ENCODE results near the gene ZNF654.
"Not testable (repeated sequence)": the region's sequence is repeated elsewhere in the genome, so short reads cannot be mapped to it uniquely, and the experiment has no call there.

ZNF654 gene

GRCh38 chr3:88059380-88060170 lies 520 bp downstream of the ZNF654 start:
- peak in 1 of 2 donors; percentile 6 for DNase-seq (ENCODE audit: low read depth in 2 of 2)

- DNase-seq (ENCODE audit: low read depth in 2 of 2), result no peak
These were observed 2.7 kb downstream of the ZNF654 start for GRCh38 chr3:88061746-88062145.

- no peak for DNase-seq (ENCODE audit: low read depth in 2 of 2)
These were observed 16.0 kb downstream of the ZNF654 start for GRCh38 chr3:88075072-88075471.

- no peak for DNase-seq (ENCODE audit: low read depth in 2 of 2)
These were observed 16.4 kb downstream of the ZNF654 start for GRCh38 chr3:88075497-88075896.

GRCh38 chr3:88076712-88077111 lies 17.7 kb downstream of the ZNF654 start:
- no peak for DNase-seq (ENCODE audit: low read depth in 2 of 2)

GRCh38 chr3:88078932-88079331 lies 19.9 kb downstream of the ZNF654 start:
- DNase-seq (ENCODE audit: low read depth in 2 of 2), result no peak

GRCh38 chr3:88082854-88083253 lies 23.8 kb downstream of the ZNF654 start:
- DNase-seq (ENCODE audit: low read depth in 2 of 2), result no peak

- DNase-seq (ENCODE audit: low read depth in 2 of 2), result no peak
These were observed 25.0 kb downstream of the ZNF654 start for GRCh38 chr3:88084097-88084501.

- no peak for DNase-seq (ENCODE audit: low read depth in 2 of 2)
These were observed 31.6 kb downstream of the ZNF654 start for GRCh38 chr3:88090681-88091080.

- no peak for DNase-seq (ENCODE audit: low read depth in 2 of 2)
These were observed 33.2 kb downstream of the ZNF654 start for GRCh38 chr3:88092270-88092669.

- no peak for DNase-seq (ENCODE audit: low read depth in 2 of 2)
These were observed 34.2 kb downstream of the ZNF654 start for GRCh38 chr3:88093266-88093665.

GRCh38 chr3:88101142-88101541 lies 42.1 kb downstream of the ZNF654 start:
- DNase-seq (ENCODE audit: low read depth in 2 of 2), result no peak

- no peak for DNase-seq (ENCODE audit: low read depth in 2 of 2)
These were observed 46.3 kb downstream of the ZNF654 start for GRCh38 chr3:88105325-88105724.

- DNase-seq (ENCODE audit: low read depth in 2 of 2), result no peak
These were observed 53.2 kb downstream of the ZNF654 start for GRCh38 chr3:88112289-88112688.

GRCh38 chr3:88113311-88114162 lies 54.5 kb downstream of the ZNF654 start:
- DNase-seq (ENCODE audit: low read depth in 2 of 2), result peak; percentile 3 to 10

GRCh38 chr3:88114878-88115549 lies 56.0 kb downstream of the ZNF654 start:
- no peak for DNase-seq (ENCODE audit: low read depth in 2 of 2)

- no peak for DNase-seq (ENCODE audit: low read depth in 2 of 2)
These were observed 58.6 kb downstream of the ZNF654 start for GRCh38 chr3:88117683-88118082.

- not testable (repeated sequence) for DNase-seq (ENCODE audit: low read depth in 2 of 2)
These were observed 59.5 kb downstream of the ZNF654 start for GRCh38 chr3:88118603-88119002.

- no peak for DNase-seq (ENCODE audit: low read depth in 2 of 2)
These were observed 64.5 kb downstream of the ZNF654 start for GRCh38 chr3:88123526-88123925.

GRCh38 chr3:88131695-88132094 lies 72.6 kb downstream of the ZNF654 start:
- DNase-seq (ENCODE audit: low read depth in 2 of 2), result no peak

GRCh38 chr3:88132894-88133293 lies 73.8 kb downstream of the ZNF654 start:
- no peak for DNase-seq (ENCODE audit: low read depth in 2 of 2)

GRCh38 chr3:88133711-88134263 lies 74.7 kb downstream of the ZNF654 start:
- no peak for DNase-seq (ENCODE audit: low read depth in 2 of 2)

Measured in stimulated activated CD8-positive, alpha-beta memory T cell treated with anti-CD3 and anti-CD28 coated beads, Interleukin-2, amount 100 ng/mL, for 48 hours (primary cell).